Measurements from ENCODE around the gene KNCN. TPM values are rescaled to one million over a fixed set of nuclear protein-coding genes. Genes with fewer than 3 reads are reported as not detected.

Gene KNCN
- total RNA-seq, 4 donors from 2014 or later, result not detected

DNA sequence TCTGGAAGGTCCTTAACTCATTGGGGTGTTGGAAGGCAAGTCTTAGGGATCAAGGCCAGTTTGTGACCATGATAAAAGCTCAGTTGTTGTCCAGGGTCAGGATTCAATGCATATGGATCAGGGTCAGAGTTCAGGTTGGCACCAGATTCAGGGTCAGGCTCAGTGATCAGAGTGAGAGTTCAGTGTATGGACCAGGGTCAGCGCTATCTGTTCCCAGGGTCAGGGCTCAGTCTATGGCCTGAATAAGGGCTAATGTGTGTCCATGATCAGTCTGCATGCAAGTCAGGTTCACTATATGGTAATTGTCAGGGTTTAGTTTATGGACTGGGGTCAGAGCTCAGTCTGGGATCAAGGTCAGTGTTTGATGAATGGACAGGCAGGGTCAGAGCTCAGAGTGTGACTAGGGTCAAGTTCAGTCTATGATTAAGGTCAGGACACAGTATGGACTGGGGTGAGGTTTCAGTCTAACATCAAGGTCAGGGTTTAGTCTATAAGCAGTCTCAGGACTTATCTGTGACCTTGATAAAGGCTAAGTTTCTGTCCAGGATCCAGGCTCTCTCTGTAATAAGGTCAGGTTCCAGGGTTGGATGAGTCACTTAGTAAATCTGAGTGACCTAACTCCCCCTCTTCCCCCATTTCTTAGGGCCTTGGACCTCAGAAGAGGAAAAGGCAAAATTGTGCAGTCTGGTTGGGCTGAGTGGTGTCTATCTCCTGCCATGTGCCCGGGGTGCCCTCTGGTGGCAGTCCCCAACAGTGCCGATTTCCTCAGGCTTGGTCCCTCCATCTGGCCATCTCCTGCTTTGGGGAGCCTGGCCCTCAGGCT lies 23.8 kb downstream of the KNCN start:
- no peaks in the 10 kb centered on the region for H3K36me3 ChIP-seq
- H3K27me3 ChIP-seq, result no peaks in the 10 kb centered on the region
- no peak for TF ChIP-seq POLR2A (IDR thresholded peaks at IDR 0.05)
- TF ChIP-seq, protein P1, sequence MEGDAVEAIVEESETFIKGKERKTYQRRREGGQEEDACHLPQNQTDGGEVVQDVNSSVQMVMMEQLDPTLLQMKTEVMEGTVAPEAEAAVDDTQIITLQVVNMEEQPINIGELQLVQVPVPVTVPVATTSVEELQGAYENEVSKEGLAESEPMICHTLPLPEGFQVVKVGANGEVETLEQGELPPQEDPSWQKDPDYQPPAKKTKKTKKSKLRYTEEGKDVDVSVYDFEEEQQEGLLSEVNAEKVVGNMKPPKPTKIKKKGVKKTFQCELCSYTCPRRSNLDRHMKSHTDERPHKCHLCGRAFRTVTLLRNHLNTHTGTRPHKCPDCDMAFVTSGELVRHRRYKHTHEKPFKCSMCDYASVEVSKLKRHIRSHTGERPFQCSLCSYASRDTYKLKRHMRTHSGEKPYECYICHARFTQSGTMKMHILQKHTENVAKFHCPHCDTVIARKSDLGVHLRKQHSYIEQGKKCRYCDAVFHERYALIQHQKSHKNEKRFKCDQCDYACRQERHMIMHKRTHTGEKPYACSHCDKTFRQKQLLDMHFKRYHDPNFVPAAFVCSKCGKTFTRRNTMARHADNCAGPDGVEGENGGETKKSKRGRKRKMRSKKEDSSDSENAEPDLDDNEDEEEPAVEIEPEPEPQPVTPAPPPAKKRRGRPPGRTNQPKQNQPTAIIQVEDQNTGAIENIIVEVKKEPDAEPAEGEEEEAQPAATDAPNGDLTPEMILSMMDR (IDR thresholded peaks at IDR 0.05), result peak; percentile 63 to 83 (median 76)
- H3K4me1 ChIP-seq, result no peaks in the 10 kb centered on the region
- intact Hi-C loops (cut with DNase I; ENCODE audit: low total_unique reads), result no loop called here
- DNase-seq, result peak; percentile 58 to 74
- no peak overlapping the region for H3K27ac ChIP-seq
- H3K9me3 ChIP-seq, result no peaks in the 10 kb centered on the region
- no peak overlapping the region for H3K4me3 ChIP-seq

DNA sequence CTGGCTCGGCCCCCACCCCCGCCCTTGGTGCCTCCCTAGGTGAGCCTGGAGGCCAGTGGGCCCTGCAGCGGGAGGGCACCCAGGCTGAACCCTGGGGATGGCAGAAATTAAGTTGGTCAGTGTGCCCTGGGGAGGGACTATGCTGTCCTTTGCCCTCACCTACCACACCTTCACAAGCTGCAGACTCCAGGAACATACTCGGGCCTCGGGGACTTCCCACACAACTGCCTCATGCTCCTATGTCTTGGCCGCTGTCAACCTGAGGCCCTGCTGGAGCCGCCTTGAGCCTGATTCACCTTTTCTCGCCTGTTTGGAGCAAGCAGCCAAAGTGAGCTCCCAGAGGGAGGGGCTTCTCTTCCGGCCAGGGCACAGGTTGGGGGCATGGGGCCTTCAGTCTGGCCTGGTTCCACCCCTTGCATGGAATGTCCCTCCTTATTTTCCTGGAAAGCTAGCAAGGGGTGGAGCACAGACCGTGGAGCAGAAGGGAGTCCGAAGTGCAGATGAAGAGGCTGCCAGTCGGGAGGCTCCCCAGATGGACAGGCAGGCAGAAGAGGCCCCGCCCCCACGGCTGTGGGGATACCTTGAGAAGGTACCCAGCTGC lies 24.7 kb downstream of the KNCN start:
- Histone ChIP-seq H3K27me3 (no peaks in the 10 kb centered on the region), H3K9me3 (no peaks in the 10 kb centered on the region), H3K4me3 (no peak overlapping the region), H3K27ac (no peak overlapping the region), H3K36me3 (no peaks in the 10 kb centered on the region), H3K4me1 (no peaks in the 10 kb centered on the region)
- DNase-seq, result no peak
- TF ChIP-seq, protein P1 (IDR thresholded peaks at IDR 0.05), result no peak
- TF ChIP-seq POLR2A (IDR thresholded peaks at IDR 0.05), result no peak
- intact Hi-C loops (cut with DNase I; ENCODE audit: low total_unique reads), result no loop called here

DNA sequence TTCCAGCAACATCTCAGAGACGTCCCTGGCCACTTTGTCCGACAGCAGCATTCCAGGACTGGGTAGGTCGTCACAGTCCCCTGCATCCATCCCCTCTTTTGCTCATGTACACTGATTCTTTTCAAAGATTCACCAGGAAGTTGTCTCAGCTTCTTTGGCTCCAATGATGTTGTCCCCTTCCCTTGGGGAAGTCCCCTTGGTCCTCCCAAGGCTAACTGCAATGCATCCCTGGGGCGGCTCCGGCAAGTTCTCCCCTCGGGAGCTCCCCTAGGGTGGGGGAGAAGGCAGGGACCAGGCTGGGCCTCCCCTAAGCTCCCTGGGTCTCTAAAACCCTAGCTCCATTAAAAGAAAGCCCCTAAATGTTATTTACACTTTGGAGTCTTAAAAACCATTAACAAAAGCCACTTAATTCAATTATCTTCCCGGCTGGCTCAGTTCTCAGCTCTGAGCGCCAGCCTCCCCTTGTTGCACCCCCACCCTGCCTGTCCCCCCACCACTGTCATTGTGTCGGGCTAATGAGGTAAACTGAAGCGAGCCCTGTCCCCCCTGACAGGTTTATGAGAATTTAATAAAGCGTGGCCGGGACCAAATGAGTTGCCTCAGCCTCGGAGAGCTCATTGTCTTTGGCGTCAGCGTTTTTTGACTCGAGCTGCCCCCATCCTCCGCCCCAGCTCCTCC lies 25.3 kb downstream of the KNCN start:
- no peaks in the 10 kb centered on the region for H3K4me1 ChIP-seq
- no peak for TF ChIP-seq POLR2A (IDR thresholded peaks at IDR 0.05)
- TF ChIP-seq, protein P1 (IDR thresholded peaks at IDR 0.05), result no peak
- no peak for DNase-seq
- H3K4me3 ChIP-seq, result no peak overlapping the region
- intact Hi-C loops (cut with DNase I; ENCODE audit: low total_unique reads), result no loop called here
- no peaks in the 10 kb centered on the region for H3K27me3 ChIP-seq
- H3K9me3 ChIP-seq, result no peaks in the 10 kb centered on the region
- no peak overlapping the region for H3K27ac ChIP-seq
- H3K36me3 ChIP-seq, result no peaks in the 10 kb centered on the region

DNA sequence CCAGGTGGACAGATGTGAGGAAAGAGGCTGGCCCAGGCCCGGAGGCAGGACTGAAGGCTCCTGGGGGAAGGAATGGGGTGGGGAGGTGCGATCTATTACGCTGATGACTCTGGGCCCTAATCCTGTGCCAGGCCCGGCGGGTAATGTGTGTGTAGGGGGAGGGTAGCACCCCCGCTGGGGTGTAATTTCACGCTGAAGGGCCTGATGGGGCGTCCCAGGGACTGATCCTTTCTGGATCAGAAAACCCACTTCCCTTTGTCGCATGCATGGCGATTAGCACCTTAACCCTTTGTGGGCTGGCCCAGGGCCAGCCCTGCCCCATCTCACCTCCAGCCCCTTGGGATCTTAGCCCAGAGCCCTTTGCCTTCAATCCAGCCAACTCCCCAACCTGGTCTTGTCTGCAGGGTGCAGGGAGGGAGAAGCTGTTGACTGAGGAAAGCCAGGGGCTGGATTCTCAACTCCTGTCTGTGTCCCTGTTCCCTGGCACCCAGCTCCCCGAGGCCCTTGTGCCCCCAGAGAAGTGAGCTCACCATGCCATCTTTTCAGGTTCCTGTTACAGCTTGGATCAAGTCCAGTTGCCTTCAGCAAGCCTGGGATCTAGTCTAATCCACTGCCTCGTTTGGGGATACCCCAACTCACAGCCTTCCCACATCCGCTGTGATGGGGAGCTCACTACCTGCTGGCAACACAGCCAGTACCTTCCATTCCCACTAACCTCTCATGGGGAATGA lies 26.0 kb downstream of the KNCN start:
- Histone ChIP-seq H3K4me3 (no peak overlapping the region), H3K36me3 (no peaks in the 10 kb centered on the region), H3K27ac (no peak overlapping the region), H3K27me3 (no peaks in the 10 kb centered on the region), H3K9me3 (no peaks in the 10 kb centered on the region), H3K4me1 (no peaks in the 10 kb centered on the region)
- intact Hi-C loops (cut with DNase I; ENCODE audit: low total_unique reads), result no loop called here
- TF ChIP-seq POLR2A (IDR thresholded peaks at IDR 0.05), result no peak
- TF ChIP-seq, protein P1 (IDR thresholded peaks at IDR 0.05), result no peak
- DNase-seq, result no peak
